OCI-LY1 (cell line): ENCODE results near the gene TNFSF9.

ENCODE experiments used
- EZH2 ChIP-seq: fragments of 200-600 bp; sonication (generic), shearing (Covaris generic); IDR thresholded peaks from 2 replicates; pipeline ENCODE4 v1.8.0; 2017; ENCODE audit warnings: borderline replicate concordance, mixed run types, mild to moderate bottlenecking, antibody characterized with exemption, low read length, moderate library complexity, mixed read lengths
- TF ChIP-seq, protein P1 (sequence below): fragments of 200-600 bp; sonication (generic), shearing (Covaris generic); IDR thresholded peaks from 2 replicates; pipeline ENCODE4 v1.5.1; 2017; ENCODE audit warnings: mild to moderate bottlenecking, antibody characterized with exemption, low read length, moderate library complexity, mixed read lengths

DNA sequence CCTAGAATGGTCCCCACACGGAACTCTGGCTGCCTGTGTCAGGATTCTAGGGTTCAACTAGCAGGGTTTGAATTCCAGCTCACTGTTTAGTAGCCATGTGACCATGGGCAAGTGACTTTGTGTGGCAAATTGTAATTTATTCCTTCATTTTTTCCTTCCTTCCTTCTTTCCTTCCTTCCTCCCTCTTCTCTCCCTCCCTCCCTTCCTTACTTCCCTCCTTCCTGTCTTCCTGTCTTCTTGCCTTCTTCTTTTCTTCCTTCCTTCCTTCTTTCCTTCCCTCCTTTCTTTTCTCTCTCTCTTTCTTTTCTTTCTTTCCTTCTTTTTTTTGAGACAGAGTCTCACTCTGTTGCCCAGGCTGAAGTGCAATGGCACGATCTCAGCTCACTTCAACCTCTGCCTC is 40.7 kb upstream of the TNFSF9 start:
- TF ChIP-seq, protein P1, sequence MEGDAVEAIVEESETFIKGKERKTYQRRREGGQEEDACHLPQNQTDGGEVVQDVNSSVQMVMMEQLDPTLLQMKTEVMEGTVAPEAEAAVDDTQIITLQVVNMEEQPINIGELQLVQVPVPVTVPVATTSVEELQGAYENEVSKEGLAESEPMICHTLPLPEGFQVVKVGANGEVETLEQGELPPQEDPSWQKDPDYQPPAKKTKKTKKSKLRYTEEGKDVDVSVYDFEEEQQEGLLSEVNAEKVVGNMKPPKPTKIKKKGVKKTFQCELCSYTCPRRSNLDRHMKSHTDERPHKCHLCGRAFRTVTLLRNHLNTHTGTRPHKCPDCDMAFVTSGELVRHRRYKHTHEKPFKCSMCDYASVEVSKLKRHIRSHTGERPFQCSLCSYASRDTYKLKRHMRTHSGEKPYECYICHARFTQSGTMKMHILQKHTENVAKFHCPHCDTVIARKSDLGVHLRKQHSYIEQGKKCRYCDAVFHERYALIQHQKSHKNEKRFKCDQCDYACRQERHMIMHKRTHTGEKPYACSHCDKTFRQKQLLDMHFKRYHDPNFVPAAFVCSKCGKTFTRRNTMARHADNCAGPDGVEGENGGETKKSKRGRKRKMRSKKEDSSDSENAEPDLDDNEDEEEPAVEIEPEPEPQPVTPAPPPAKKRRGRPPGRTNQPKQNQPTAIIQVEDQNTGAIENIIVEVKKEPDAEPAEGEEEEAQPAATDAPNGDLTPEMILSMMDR, result no peak
- no peak for TF ChIP-seq EZH2
